HUES48 (cell line): ENCODE results near the gene TMEM266.

ENCODE experiments used
- H3K27ac ChIP-seq: one replicate; pipeline ENCODE4 v1.7.0; 2013; ENCODE audit warnings: low read depth, low read length, inconsistent platforms
- H3K27me3 ChIP-seq: 2 replicates; pipeline ENCODE4 v1.6.1; 2013; ENCODE audit warnings: mild to moderate bottlenecking, low read length; ENCODE audit not compliant: control insufficient read depth, insufficient read depth
- H3K36me3 ChIP-seq: 2 replicates; pipeline ENCODE4 v1.6.1; 2013; ENCODE audit warnings: low read length; ENCODE audit not compliant: control insufficient read depth, insufficient read depth
- H3K4me1 ChIP-seq: 2 replicates; pipeline ENCODE4 v1.6.1; 2013; ENCODE audit warnings: mild to moderate bottlenecking, low read length; ENCODE audit not compliant: control insufficient read depth, insufficient read depth
- H3K4me3 ChIP-seq: 2 replicates; pipeline ENCODE4 v1.5.1; 2013; ENCODE audit warnings: mild to moderate bottlenecking, low read depth, low read length
- H3K9ac ChIP-seq: 2 replicates; pipeline ENCODE4 v1.6.1; 2013; ENCODE audit warnings: mild to moderate bottlenecking, low read depth, low read length, moderate library complexity
- H3K9me3 ChIP-seq: 2 replicates; pipeline ENCODE4 v1.6.1; 2013; ENCODE audit warnings: low read length; ENCODE audit not compliant: control insufficient read depth, insufficient read depth

Gene TMEM266

DNA sequence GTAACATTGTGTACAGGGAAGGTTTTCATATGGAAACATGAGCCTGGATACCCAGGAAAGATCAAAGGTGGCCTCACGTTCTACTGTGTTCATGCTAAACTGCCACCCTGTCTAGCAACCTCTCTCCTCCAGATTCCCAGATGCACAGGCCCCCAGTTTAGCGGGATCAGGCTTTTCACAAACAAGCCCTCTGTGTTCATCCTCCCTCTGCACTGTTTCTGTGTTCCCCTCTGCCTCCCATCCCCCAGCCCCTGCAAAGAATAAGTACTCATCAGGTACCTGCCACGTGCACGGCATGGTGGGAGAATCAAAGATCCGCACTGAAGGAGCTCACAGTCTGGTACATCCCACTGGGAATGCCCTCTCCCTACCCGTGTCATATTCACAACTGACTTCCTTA is 46.1 kb downstream of the TMEM266 start:
- H3K27me3 ChIP-seq: no peaks in the 10 kb centered on the region
- H3K27ac ChIP-seq: no peak overlapping the region
- H3K9ac ChIP-seq: no peak overlapping the region
- peaks cover 11% of the 10 kb centered on the region for H3K4me1 ChIP-seq
- H3K36me3 ChIP-seq: no peaks in the 10 kb centered on the region
- H3K4me3 ChIP-seq: no peak overlapping the region
- no peaks in the 10 kb centered on the region for H3K9me3 ChIP-seq

DNA sequence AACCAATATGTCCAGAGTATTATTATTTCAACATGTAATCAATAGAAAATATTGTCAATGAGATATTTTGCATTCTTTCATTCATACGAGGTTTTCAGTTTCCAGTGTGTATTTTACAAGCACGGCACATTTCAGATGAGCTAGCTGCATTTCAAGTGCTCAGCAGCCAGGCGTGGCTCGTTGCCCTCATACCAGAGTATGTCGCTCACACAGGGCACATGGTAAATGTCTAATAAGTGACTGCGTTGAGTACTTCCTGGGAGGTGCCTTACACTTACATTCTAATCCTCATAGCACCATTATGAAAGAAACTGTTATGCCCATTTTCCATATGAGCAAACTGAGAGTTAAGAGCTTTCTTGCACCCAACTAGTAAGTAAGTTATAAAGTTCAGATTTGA is 47.4 kb downstream of the TMEM266 start:
- Histone ChIP-seq H3K27me3 (no peaks in the 10 kb centered on the region), H3K27ac (no peak overlapping the region), H3K9ac (no peak overlapping the region), H3K4me1 (peaks cover 11% of the 10 kb centered on the region), H3K4me3 (no peak overlapping the region), H3K36me3 (no peaks in the 10 kb centered on the region), H3K9me3 (no peaks in the 10 kb centered on the region)

DNA sequence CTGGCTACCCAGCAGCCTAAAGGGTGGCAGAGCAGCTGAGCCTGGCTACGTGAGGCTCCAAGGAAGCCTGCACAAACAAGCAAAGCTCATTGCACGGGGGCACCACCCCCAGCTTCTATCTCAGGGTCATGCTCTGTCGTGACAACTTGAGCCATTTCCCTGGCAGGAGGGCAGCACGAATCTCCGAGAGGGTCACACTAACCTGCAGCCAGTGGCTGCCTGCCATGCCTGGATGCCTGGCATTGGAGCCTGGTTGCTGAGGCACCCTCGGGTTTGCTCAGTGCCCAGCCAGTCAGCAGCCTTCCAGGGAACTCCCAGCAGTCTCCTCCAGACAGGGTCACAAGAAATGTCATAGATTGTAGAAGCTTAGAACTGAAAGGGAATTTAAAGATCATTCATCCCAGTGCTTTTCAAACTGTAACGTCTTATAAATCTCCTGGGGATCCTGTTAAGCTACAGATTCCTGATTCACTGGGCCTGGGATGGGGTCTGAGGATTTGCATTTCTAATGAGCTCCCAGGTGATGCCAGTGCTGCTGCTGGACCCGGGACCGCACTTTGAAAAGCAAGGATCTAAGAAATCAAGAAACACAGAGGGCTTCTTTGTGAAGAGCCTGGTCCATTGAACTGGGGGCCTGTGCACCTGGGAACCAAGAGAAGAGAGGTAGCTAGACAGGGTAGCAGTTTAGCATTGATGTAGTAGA is 48.4 kb downstream of the TMEM266 start:
- no peak overlapping the region for H3K9ac ChIP-seq
- H3K27ac ChIP-seq: peak overlapping the region; percentile 33
- H3K27me3 ChIP-seq: no peaks in the 10 kb centered on the region
- peaks cover 11% of the 10 kb centered on the region for H3K4me1 ChIP-seq
- H3K4me3 ChIP-seq: no peak overlapping the region
- H3K9me3 ChIP-seq: no peaks in the 10 kb centered on the region
- no peaks in the 10 kb centered on the region for H3K36me3 ChIP-seq

DNA sequence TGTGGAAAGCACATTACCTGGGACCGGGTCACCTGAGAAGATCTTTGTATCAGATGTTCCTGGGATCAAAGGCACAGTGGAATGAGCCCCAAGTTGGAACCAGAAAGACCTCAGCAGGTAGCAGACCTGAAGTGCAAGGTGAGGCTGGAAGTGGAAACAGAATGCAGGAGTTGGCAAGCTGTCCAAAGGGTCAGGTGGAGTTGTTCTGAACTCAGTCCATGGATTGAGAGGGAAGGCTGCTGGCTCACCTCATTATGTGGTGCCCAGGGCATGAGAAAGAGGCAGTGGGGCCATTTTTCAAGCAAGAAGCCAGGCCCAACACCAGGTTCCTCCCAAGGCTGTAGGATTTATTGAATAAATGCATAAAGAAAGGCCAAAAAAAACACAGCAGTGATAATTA is 49.3 kb downstream of the TMEM266 start:
- Histone ChIP-seq H3K9me3 (no peaks in the 10 kb centered on the region), H3K4me3 (no peak overlapping the region), H3K36me3 (no peaks in the 10 kb centered on the region), H3K27me3 (no peaks in the 10 kb centered on the region), H3K27ac (no peak overlapping the region), H3K4me1 (peaks cover 11% of the 10 kb centered on the region), H3K9ac (no peak overlapping the region)

DNA sequence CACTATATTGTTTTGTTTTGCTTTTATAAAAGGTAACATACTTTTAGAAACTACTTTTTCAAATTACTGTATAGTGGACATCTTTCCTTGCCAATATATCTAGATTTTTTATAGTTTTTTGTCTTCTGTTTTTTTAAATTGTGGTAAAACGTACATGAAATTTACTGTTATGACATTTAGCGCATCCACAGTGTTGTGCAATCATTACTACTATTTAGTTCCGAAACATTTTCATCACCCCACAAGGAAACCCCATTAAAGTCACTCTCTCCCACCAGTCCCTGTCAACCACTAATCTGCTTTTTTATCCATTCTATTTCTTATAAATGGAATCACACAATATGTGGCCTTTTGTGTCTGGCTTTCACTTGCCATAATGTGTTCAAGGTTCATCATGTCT is 54.8 kb downstream of the TMEM266 start:
- Histone ChIP-seq H3K27me3 (no peaks in the 10 kb centered on the region), H3K4me3 (no peak overlapping the region), H3K4me1 (peaks cover 13% of the 10 kb centered on the region), H3K36me3 (no peaks in the 10 kb centered on the region), H3K9ac (no peak overlapping the region), H3K27ac (no peak overlapping the region), H3K9me3 (no peaks in the 10 kb centered on the region)

DNA sequence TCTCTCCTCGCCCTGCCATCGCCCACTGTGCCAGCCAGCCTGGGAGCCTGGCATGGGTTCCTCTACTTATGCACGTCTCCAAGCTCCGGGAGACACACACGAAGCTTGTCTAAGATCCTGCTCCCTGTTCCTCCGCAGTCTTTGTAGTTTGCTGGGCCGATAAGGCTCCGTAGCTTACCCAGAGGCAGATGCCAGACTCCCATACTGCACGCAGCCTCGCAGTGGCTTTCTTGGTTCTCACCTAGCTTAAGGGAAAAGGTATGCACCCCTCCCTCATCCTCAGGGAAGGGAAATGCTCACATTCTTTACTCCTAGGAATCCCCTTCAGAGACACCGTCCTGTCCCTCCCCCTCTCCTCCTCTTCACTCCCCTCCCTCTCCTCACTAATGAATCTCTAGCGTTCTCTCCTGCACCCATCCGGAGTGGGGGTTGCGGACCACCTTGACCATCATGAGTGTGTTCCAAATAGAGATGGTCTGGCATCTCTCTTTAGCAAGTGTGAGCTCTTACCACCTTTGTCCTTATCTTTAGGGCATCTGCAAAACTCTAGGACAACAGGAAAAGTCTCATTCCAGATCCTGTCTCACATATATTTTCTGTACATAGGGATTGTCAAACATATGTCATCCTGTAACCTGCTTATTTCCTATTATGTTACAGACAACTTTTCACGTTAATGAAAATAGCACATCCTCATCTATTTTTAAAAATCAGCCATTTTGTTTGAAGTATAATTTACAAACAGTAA is 56.5 kb downstream of the TMEM266 start:
- 0 out of 2 replicates have a peak overlapping the region, but pooled peaks have one; percentile 13 for H3K4me3 ChIP-seq
- no peaks in the 10 kb centered on the region for H3K9me3 ChIP-seq
- no peak overlapping the region for H3K27ac ChIP-seq
- H3K27me3 ChIP-seq: no peaks in the 10 kb centered on the region
- H3K36me3 ChIP-seq: no peaks in the 10 kb centered on the region
- H3K9ac ChIP-seq: no peak overlapping the region
- peaks cover 13% of the 10 kb centered on the region for H3K4me1 ChIP-seq

DNA sequence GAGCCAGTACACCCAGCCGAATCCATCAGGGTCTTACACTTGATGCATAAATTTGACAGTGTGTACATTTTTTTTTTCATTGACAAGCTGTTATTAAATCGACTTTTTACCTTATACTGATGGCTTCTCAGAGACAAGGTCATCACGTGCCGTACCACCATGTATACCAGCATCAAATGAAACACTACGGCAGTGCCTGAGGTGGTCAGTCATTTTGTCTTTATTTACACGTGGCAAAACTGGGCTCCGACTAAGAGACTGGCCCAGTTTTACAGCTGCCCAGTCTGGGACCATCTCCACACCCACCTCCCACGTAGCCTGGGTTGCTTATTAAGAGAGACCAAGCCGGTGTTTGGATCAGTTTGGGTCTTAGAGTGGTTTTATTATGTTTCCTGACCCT is 57.4 kb downstream of the TMEM266 start:
- Histone ChIP-seq H3K4me1 (peaks cover 13% of the 10 kb centered on the region), H3K4me3 (no peak overlapping the region), H3K9ac (no peak overlapping the region)

DNA sequence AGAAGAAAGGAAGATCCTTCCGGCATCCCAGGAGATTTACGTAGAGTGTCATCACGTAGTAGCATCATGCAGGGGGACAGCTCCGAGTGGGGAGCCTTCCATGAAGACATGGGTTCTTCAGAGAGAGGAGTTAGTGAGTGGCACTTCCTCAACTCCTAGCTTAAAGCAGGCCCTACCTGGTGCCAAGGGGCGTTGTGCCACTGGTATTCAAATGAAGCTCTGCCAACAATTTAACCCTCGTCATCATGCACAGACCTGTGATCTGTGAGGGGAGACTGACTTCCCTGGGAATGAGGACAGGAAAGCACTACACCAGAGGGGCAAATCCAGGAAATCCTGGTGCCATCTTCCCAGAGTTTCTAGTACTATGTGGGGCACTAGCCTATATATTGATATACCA is 59.0 kb downstream of the TMEM266 start:
- no peak overlapping the region for H3K9ac ChIP-seq
- no peak overlapping the region for H3K4me3 ChIP-seq
- peaks cover 13% of the 10 kb centered on the region for H3K4me1 ChIP-seq
- H3K36me3 ChIP-seq: no peaks in the 10 kb centered on the region
- H3K27me3 ChIP-seq: no peaks in the 10 kb centered on the region
- H3K27ac ChIP-seq: no peak overlapping the region
- no peaks in the 10 kb centered on the region for H3K9me3 ChIP-seq

More for the DNA sequence above, 57.4 kb downstream of the TMEM266 start:
- Histone ChIP-seq H3K36me3 (no peaks in the 10 kb centered on the region), H3K9me3 (no peaks in the 10 kb centered on the region), H3K27ac (no peak overlapping the region), H3K27me3 (no peaks in the 10 kb centered on the region)

DNA sequence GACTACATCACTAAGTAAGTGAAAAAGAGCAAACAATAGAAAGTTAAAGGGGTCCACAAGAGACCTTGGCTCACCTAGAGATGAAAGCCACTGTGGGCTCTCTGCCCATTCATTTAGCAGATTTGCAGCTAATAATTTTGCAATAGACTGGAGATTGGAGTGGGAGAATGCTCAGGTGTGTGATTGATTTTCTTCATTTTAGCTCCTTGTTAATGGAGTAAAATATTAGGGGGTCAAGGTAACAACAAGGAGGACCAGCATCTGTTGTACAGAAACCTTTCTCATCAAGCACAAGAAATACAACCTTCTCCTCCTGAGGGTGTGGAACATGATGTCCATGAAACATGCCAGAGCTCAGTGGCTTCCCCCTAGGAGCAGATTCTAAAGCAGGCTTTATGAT is 63.2 kb downstream of the TMEM266 start:
- H3K27me3 ChIP-seq: no peaks in the 10 kb centered on the region
- no peaks in the 10 kb centered on the region for H3K9me3 ChIP-seq
- no peak overlapping the region for H3K9ac ChIP-seq
- no peaks in the 10 kb centered on the region for H3K4me1 ChIP-seq
- no peaks in the 10 kb centered on the region for H3K36me3 ChIP-seq
- H3K4me3 ChIP-seq: no peak overlapping the region
- H3K27ac ChIP-seq: no peak overlapping the region

DNA sequence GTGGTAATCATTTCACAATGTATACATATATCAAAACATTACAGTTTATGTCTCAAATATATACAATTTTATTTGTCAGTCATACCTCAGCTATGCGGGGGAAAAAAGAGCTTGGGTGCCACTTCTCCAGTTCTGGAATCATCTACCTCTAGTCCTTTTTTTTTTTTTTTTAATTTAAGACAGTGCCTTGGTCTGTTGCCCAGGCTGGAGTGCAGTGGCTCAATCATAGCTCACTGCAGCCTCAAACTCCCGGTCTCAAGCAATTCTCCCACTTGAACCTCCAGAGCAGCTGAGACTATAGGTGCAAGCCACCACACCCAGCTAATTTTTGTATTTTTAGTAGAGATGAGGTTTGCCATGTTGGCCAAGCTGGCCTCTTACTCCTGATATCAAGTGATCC is 67.4 kb downstream of the TMEM266 start:
- no peak overlapping the region for H3K27ac ChIP-seq
- no peaks in the 10 kb centered on the region for H3K27me3 ChIP-seq
- no peaks in the 10 kb centered on the region for H3K36me3 ChIP-seq
- H3K9me3 ChIP-seq: no peaks in the 10 kb centered on the region
- no peak overlapping the region for H3K4me3 ChIP-seq
- no peaks in the 10 kb centered on the region for H3K4me1 ChIP-seq
- no peak overlapping the region for H3K9ac ChIP-seq

DNA sequence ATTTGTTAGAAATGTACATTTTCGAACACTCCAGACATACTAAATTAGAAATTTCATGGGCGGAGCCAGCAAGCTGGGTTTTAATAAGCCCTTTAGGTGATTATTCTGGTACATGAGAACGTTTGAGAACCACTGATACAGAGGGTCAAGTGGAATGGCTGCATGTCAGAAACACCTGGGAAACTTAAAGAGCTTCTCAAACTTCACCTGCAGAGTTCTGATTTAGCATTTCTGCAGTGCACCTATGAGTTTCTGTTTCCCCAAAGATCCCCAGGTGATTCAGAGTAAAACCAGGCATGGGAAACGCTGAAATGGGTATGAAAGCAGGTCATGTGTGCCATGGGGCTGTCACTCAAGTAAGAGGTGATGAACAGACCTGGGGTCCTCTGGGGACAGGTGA is 68.1 kb downstream of the TMEM266 start:
- Histone ChIP-seq H3K4me1 (no peaks in the 10 kb centered on the region), H3K36me3 (no peaks in the 10 kb centered on the region), H3K27me3 (no peaks in the 10 kb centered on the region), H3K4me3 (no peak overlapping the region), H3K27ac (no peak overlapping the region), H3K9me3 (no peaks in the 10 kb centered on the region), H3K9ac (no peak overlapping the region)
